HepG2 (cell line): Measurements from ENCODE around the gene ARPC1A. TPM values are rescaled to one million over a fixed set of nuclear protein-coding genes. Genes with fewer than 3 reads are reported as not detected.

Experiments used
- CEBPG ChIP-seq: IDR thresholded peaks from 2 replicates; pipeline ENCODE4 v1.6.1; 2016
- CENPX ChIP-seq: sonication (generic); formaldehyde crosslinking; IDR thresholded peaks from 2 replicates; pipeline ENCODE4 v1.9.0; 2021; ENCODE audit warnings: mild to moderate bottlenecking, missing genetic modification reagents, moderate library complexity
- HBP1 ChIP-seq: IDR thresholded peaks from 2 replicates; pipeline ENCODE4 v1.6.1; 2016; ENCODE audit warnings: low read depth, control low read depth
- JDP2 ChIP-seq: sonication (generic); formaldehyde crosslinking; IDR thresholded peaks from 2 replicates; pipeline ENCODE4 v1.8.1; 2022; ENCODE audit warnings: missing genetic modification reagents, borderline replicate concordance
- KDM5A ChIP-seq: fragments of 200-600 bp; sonication (generic); IDR thresholded peaks from 2 replicates; pipeline ENCODE4 v1.7.0; 2018; ENCODE audit warnings: antibody characterized with exemption, mild to moderate bottlenecking, low read length, borderline replicate concordance
- LBX2 ChIP-seq: sonication (generic); formaldehyde crosslinking; IDR thresholded peaks from 2 replicates; pipeline ENCODE4 v1.5.0; 2020; ENCODE audit warnings: missing genetic modification reagents, mild to moderate bottlenecking, borderline replicate concordance
- MAFG ChIP-seq: sonication (generic); formaldehyde crosslinking; IDR thresholded peaks from 2 replicates; pipeline ENCODE4 v1.5.1; 2020; ENCODE audit warnings: mild to moderate bottlenecking, missing genetic modification reagents
- MIER3 ChIP-seq: IDR thresholded peaks from 2 replicates; pipeline ENCODE4 v1.6.1; 2016; ENCODE audit warnings: missing compliant biosample characterization, borderline replicate concordance
- NR2F2 ChIP-seq: IDR thresholded peaks from 2 replicates; pipeline ENCODE4 v1.6.1; 2012; ENCODE audit warnings: low read depth, inconsistent platforms, borderline replicate concordance
- RFX3 ChIP-seq: IDR thresholded peaks from 2 replicates; pipeline ENCODE4 v1.6.1; 2016; ENCODE audit warnings: missing biosample characterization, missing genetic modification reagents
- RFXANK ChIP-seq: IDR thresholded peaks from 2 replicates; pipeline ENCODE4 v1.6.1; 2016
- TFAP4 ChIP-seq: sonication (generic); IDR thresholded peaks from 2 replicates; pipeline ENCODE4 v1.6.1; 2016; ENCODE audit warnings: low read depth, borderline replicate concordance
- ZBTB49 ChIP-seq: sonication (generic); formaldehyde crosslinking; IDR thresholded peaks from 2 replicates; pipeline ENCODE4 v1.4.0; 2020; ENCODE audit warnings: missing genetic modification reagents, borderline replicate concordance
- ZC3H13 ChIP-seq: sonication (generic); formaldehyde crosslinking; IDR thresholded peaks from 2 replicates; pipeline ENCODE4 v1.8.1; 2023; ENCODE audit warnings: mild to moderate bottlenecking, missing genetic modification reagents, moderate library complexity
- ZMYM2 ChIP-seq: sonication (generic); formaldehyde crosslinking; IDR thresholded peaks from 2 replicates; pipeline ENCODE4 v1.8.0; 2022; ENCODE audit warnings: mild to moderate bottlenecking, missing genetic modification reagents
- ZNF513 ChIP-seq: sonication (generic); formaldehyde crosslinking; conservative IDR thresholded peaks from 2 replicates; pipeline ENCODE4 v1.5.0; 2020; ENCODE audit warnings: missing genetic modification reagents
- ZNF557 ChIP-seq: sonication (generic); formaldehyde crosslinking; IDR thresholded peaks from 2 replicates; pipeline ENCODE4 v1.4.0; 2020; ENCODE audit warnings: missing genetic modification reagents
- ZNF615 ChIP-seq: sonication (generic); formaldehyde crosslinking; IDR thresholded peaks from 2 replicates; pipeline ENCODE4 v1.5.0; 2020; ENCODE audit warnings: mild to moderate bottlenecking, missing genetic modification reagents, borderline replicate concordance
- ZNF724P ChIP-seq: sonication (generic); formaldehyde crosslinking; IDR thresholded peaks from 2 replicates; pipeline ENCODE4 v1.8.0; 2022; ENCODE audit warnings: missing genetic modification reagents, borderline replicate concordance
- ZNF841 ChIP-seq: sonication (generic); formaldehyde crosslinking; IDR thresholded peaks from 2 replicates; pipeline ENCODE4 v1.8.1; 2023; ENCODE audit warnings: missing genetic modification reagents, borderline replicate concordance
- polyA plus RNA-seq, 8 experiments: library from polyadenylated mRNA; depleted of rRNA in 3 of 8; stranded (reverse) in 7 of 8; unstranded in 1 of 8; fragments of >200 nt; fragmentation: Illumina TruSeq in 4 of 8; extraction: Trizol in 4 of 8; gene quantifications; 2 replicates each; pipeline versions ENCODE4 v1.2.1 to v1.2.3, GENCODE V29; 2011 to 2016; ENCODE audit warnings: low read depth in 4 of 8, missing spikeins in 1 of 8, mixed read lengths in 1 of 8; ENCODE audit not compliant: insufficient read depth in 1 of 8
- total RNA-seq, 5 experiments: library from RNA; depleted of rRNA; stranded (reverse); fragments of >200 nt; fragmentation: Illumina TruSeq; extraction: Trizol; gene quantifications; 2 replicates each; pipeline ENCODE4 v1.2.3, GENCODE V29; 2016; ENCODE audit warnings: low read depth in 1 of 5

ARPC1A gene
- total and polyA plus RNA-seq, 2 of the 13 experiments (the other 11 are each of a cell fraction or from before 2014, with no cell fraction given): 44.3 to 88.5 TPM

- TF ChIP-seq ZNF513 (CRISPR knock-in tag) (no peak), NR2F2 (peak; percentile 79; the same call in 1 of the 2 replicates), RFX3 (no peak), MIER3 (CRISPR knock-in tag) (peak; percentile 28; the same call in 1 of the 2 replicates), CEBPG (CRISPR knock-in tag) (peak; percentile 90), KDM5A (no peak), LBX2 (CRISPR knock-in tag) (no peak), ZBTB49 (CRISPR knock-in tag) (no peak), ZC3H13 (CRISPR knock-in tag) (peak; percentile 62; the same call in 1 of the 2 replicates), TFAP4 (peak; percentile 98), JDP2 (no peak), ZNF615 (CRISPR knock-in tag) (no peak), ZNF557 (CRISPR knock-in tag) (no peak), HBP1 (CRISPR knock-in tag) (no peak; the same call in 1 of the 2 replicates), ZMYM2 (CRISPR knock-in tag) (no peak), ZNF841 (CRISPR knock-in tag) (no peak), ZNF724P (CRISPR knock-in tag) (no peak), RFXANK (CRISPR knock-in tag) (no peak), CENPX (CRISPR knock-in tag) (no peak), MAFG (CRISPR knock-in tag) (no peak)
These were observed 46.8 kb downstream of the ARPC1A start (continued) for GRCh38 chr7:99372275-99373090.
